H9 (cell line): Measurements from ENCODE around the gene NT5DC3. TPM values are rescaled to one million over a fixed set of nuclear protein-coding genes. Genes with fewer than 3 reads are reported as not detected.

ENCODE experiments used
- DNase-seq: peaks from one replicate; pipeline ENCODE4 v3.0.0-alpha.2; 2017
- H2AFZ ChIP-seq: one replicate; pipeline ENCODE4 v1.6.1; 2013; ENCODE audit warnings: mild to moderate bottlenecking, low read length, control low read depth, moderate library complexity
- H2AK5ac ChIP-seq: 2 replicates; pipeline ENCODE4 v1.6.1; 2013; ENCODE audit warnings: low read length, control low read depth, mixed read lengths; ENCODE audit not compliant: insufficient read length
- H2BK120ac ChIP-seq: one replicate; pipeline ENCODE4 v1.6.1; 2013; ENCODE audit warnings: low read depth, mild to moderate bottlenecking, low read length, control low read depth, inconsistent platforms; ENCODE audit not compliant: poor library complexity, severe bottlenecking
- H2BK12ac ChIP-seq: 2 replicates; pipeline ENCODE4 v1.6.1; 2013; ENCODE audit warnings: low read length, control low read depth, mixed read lengths, low read depth; ENCODE audit not compliant: insufficient read length
- H2BK15ac ChIP-seq: 2 replicates; pipeline ENCODE4 v1.6.1; 2013; ENCODE audit warnings: low read depth, low read length, control low read depth
- H2BK20ac ChIP-seq: one replicate; pipeline ENCODE4 v1.6.1; 2013; ENCODE audit warnings: low read depth, mild to moderate bottlenecking, low read length, control low read depth, inconsistent platforms; ENCODE audit not compliant: poor library complexity, severe bottlenecking
- H2BK5ac ChIP-seq: 2 replicates; pipeline ENCODE4 v1.6.1; 2013; ENCODE audit warnings: low read length, control low read depth, mixed read lengths; ENCODE audit not compliant: insufficient read length
- H3K14ac ChIP-seq: 2 replicates; pipeline ENCODE4 v1.6.1; 2013; ENCODE audit warnings: low read length, control low read depth; ENCODE audit not compliant: insufficient read depth
- H3K18ac ChIP-seq: 2 replicates; pipeline ENCODE4 v1.6.1; 2013; ENCODE audit warnings: low read depth, mild to moderate bottlenecking, mixed read lengths, low read length, control low read depth; ENCODE audit not compliant: insufficient read length
- H3K23ac ChIP-seq: 2 replicates; pipeline ENCODE4 v1.6.1; 2013; ENCODE audit warnings: low read length, control low read depth, mixed read lengths, low read depth; ENCODE audit not compliant: insufficient read length
- H3K23me2 ChIP-seq: 2 replicates; pipeline ENCODE4 v1.6.1; 2013; ENCODE audit warnings: low read depth, mild to moderate bottlenecking, mixed read lengths, low read length, control low read depth; ENCODE audit not compliant: insufficient read length, poor library complexity, severe bottlenecking
- H3K27ac ChIP-seq: 2 replicates; pipeline ENCODE4 v1.5.1; 2013; ENCODE audit warnings: low read length, control low read depth, mixed read lengths, low read depth; ENCODE audit not compliant: insufficient read length
- H3K27me3 ChIP-seq: 2 replicates; pipeline ENCODE4 v1.6.1; 2013; ENCODE audit warnings: low read length, control low read depth, inconsistent platforms; ENCODE audit not compliant: insufficient read depth
- H3K4ac ChIP-seq: 2 replicates; pipeline ENCODE4 v1.6.1; 2013; ENCODE audit warnings: low read depth, mild to moderate bottlenecking, control low read depth, inconsistent platforms, low read length, moderate library complexity
- H3K4me1 ChIP-seq: 2 replicates; pipeline ENCODE4 v1.6.1; 2013; ENCODE audit warnings: low read length, control low read depth, inconsistent platforms; ENCODE audit not compliant: insufficient read depth
- H3K4me2 ChIP-seq: 2 replicates; pipeline ENCODE4 v1.6.1; 2013; ENCODE audit warnings: low read length, control low read depth, mixed read lengths; ENCODE audit not compliant: insufficient read length, insufficient read depth
- H3K56ac ChIP-seq: 2 replicates; pipeline ENCODE4 v1.6.1; 2013; ENCODE audit warnings: low read depth, mild to moderate bottlenecking, mixed read lengths, low read length, control low read depth; ENCODE audit not compliant: insufficient read length
- H3K79me1 ChIP-seq: 2 replicates; pipeline ENCODE4 v1.6.1; 2013; ENCODE audit warnings: low read depth, mild to moderate bottlenecking, moderate library complexity, low read length, control low read depth, inconsistent platforms; ENCODE audit not compliant: insufficient read depth, poor library complexity, severe bottlenecking
- H3K79me2 ChIP-seq: 2 replicates; pipeline ENCODE4 v1.6.1; 2013; ENCODE audit warnings: low read length, control low read depth, inconsistent platforms; ENCODE audit not compliant: insufficient read depth
- H3K9ac ChIP-seq: 2 replicates; pipeline ENCODE4 v1.6.1; 2013; ENCODE audit warnings: low read length, control low read depth, mixed read lengths; ENCODE audit not compliant: insufficient read length; ENCODE audit errors: extremely low read depth
- H3K9me3 ChIP-seq: one replicate; pipeline ENCODE4 v1.6.1; 2013; ENCODE audit warnings: low read depth, low read length, inconsistent platforms; ENCODE audit not compliant: control insufficient read depth
- H3T11ph ChIP-seq: one replicate; pipeline ENCODE4 v1.6.1; 2013; ENCODE audit warnings: mild to moderate bottlenecking, low read length, control low read depth, inconsistent platforms
- H4K20me1 ChIP-seq: one replicate; pipeline ENCODE4 v1.6.1; 2013; ENCODE audit not compliant: control insufficient read depth, insufficient read length, insufficient read depth
- H4K5ac ChIP-seq: 2 replicates; pipeline ENCODE4 v1.6.1; 2013; ENCODE audit warnings: low read depth, mild to moderate bottlenecking, mixed read lengths, low read length, control low read depth; ENCODE audit not compliant: insufficient read length
- H4K8ac ChIP-seq: replicated peaks from 2 replicates; pipeline ENCODE4 v1.6.1; 2013; ENCODE audit warnings: low read length, control low read depth, mixed read lengths, low read depth; ENCODE audit not compliant: insufficient read length
- H4K91ac ChIP-seq: 2 replicates; pipeline ENCODE4 v1.6.1; 2013; ENCODE audit warnings: low read depth, mild to moderate bottlenecking, moderate library complexity, mixed read lengths, low read length, control low read depth; ENCODE audit not compliant: insufficient read length
- H3K27ac Mint-ChIP-seq, 3 experiments: 2 replicates in 2 of 3; 3 replicates in 1 of 3; pipeline ENCODE4 v1.8.0; 2020 to 2021; ENCODE audit warnings: mixed read lengths in 3 of 3, mild to moderate bottlenecking in 1 of 3, moderate library complexity in 1 of 3
- H3K27me3 Mint-ChIP-seq: 2 replicates; pipeline ENCODE4 v1.8.0; 2021; ENCODE audit warnings: low read depth, mild to moderate bottlenecking, moderate library complexity, mixed read lengths
- H3K36me3 Mint-ChIP-seq, 3 experiments: 2 replicates in 2 of 3; 3 replicates in 1 of 3; pipeline ENCODE4 v1.8.0; 2020 to 2021; ENCODE audit warnings: low read depth in 3 of 3, mixed read lengths in 3 of 3; ENCODE audit not compliant: insufficient read depth in 1 of 3
- H3K4me1 Mint-ChIP-seq, 2 experiments: 2 replicates each; pipeline ENCODE4 v1.8.0; 2020; ENCODE audit warnings: mixed read lengths in 2 of 2
- H3K4me3 Mint-ChIP-seq, 2 experiments: 2 replicates in 1 of 2; 3 replicates in 1 of 2; pipeline ENCODE4 v1.8.0; 2020 to 2021; ENCODE audit warnings: mild to moderate bottlenecking in 2 of 2, mixed read lengths in 2 of 2, moderate library complexity in 1 of 2
- H3K9me3 Mint-ChIP-seq, 2 experiments: 2 replicates in 1 of 2; 3 replicates in 1 of 2; pipeline ENCODE4 v1.8.0; 2020; ENCODE audit warnings: mild to moderate bottlenecking in 2 of 2, mixed read lengths in 2 of 2, moderate library complexity in 1 of 2
- WGBS: extraction: QIAGEN DNeasy Blood & Tissue Kit; methylation state at CpG from one replicate; pipeline ENCODE4 v1.1.7; 2013; ENCODE audit warnings: missing lambda C conversion rate, low lambda C conversion rate, mixed read lengths; ENCODE audit not compliant: insufficient read length; ENCODE audit errors: extremely low coverage; 5-methylcytosine and 5-hydroxymethylcytosine counted together
- total RNA-seq: library from RNA; stranded (reverse); gene quantifications from 2 replicates; pipeline ENCODE4 v1.2.1, GENCODE V29; 2021
- TF ChIP-seq, protein P1 (sequence below): fragments of 200-600 bp; sonication (generic); conservative IDR thresholded peaks from 3 replicates; pipeline ENCODE4 v1.8.0; 2021; ENCODE audit warnings: antibody characterized with exemption, mild to moderate bottlenecking

Gene NT5DC3
- total RNA-seq, 1 experiment from 2014 or later, result 13.6 TPM

DNA sequence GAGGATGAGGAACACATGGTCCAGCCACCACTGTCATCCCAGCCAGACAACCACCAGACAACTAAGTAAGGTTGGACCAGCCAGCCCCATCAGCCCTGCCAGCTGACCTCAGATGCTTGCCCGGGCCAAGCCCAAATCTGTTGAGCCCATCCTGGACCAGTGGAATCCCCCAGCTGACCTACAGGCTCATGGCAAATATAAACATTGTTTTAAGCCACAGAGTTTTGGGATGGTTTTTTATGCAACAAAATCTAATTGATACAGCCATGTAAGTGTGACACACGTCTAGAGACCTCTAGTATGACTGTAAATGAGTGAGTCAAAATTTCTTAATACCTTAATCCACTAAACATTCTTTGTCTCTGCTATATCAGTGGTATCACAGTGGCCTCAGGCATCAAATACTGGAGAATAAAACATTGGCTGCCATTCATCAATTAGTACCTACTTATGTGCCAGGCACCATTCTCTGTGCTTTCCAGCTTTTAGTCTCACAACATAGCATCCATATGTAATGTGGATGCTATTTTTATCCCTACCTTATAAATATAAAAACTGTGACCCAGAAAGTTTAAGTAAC is 24.2 kb upstream of the NT5DC3 start:
- H2BK12ac ChIP-seq, result no peak overlapping the region
- no peak for DNase-seq
- Mint-ChIP-seq H3K4me3 (no peak overlapping the region), H3K27me3 (no peaks in the 10 kb centered on the region; the same call in 1 of the 2 replicates), H3K36me3 (no peaks in the 10 kb centered on the region), H3K27ac (no peak overlapping the region), H3K9me3 (no peaks in the 10 kb centered on the region), H3K4me1 (no peaks in the 10 kb centered on the region)
- H4K8ac ChIP-seq, result no peak overlapping the region
- H3K79me1 ChIP-seq, result no peaks in the 10 kb centered on the region
- no peak overlapping the region for H3K56ac ChIP-seq
- no peak overlapping the region for H3K4ac ChIP-seq
- no peak overlapping the region for H2AK5ac ChIP-seq
- H2BK5ac ChIP-seq, result no peak overlapping the region
- no peak overlapping the region for H3K9ac ChIP-seq
- H3K27me3 ChIP-seq, result no peaks in the 10 kb centered on the region
- H3K79me2 ChIP-seq, result no peaks in the 10 kb centered on the region
- no peak overlapping the region for H3K23ac ChIP-seq
- H2BK15ac ChIP-seq, result no peak overlapping the region
- H4K91ac ChIP-seq, result no peak overlapping the region
- H3K23me2 ChIP-seq, result no peaks in the 10 kb centered on the region
- WGBS, result no CpG with 5 or more reads among the region's 2 CpGs
- H3K9me3 ChIP-seq, result no peaks in the 10 kb centered on the region
- no peak overlapping the region for H3K27ac ChIP-seq
- no peak overlapping the region for H4K5ac ChIP-seq
- H3T11ph ChIP-seq, result no peak overlapping the region
- no peak overlapping the region for H3K18ac ChIP-seq
- H2AFZ ChIP-seq, result no peak overlapping the region
- H3K4me2 ChIP-seq, result no peak overlapping the region
- no peaks in the 10 kb centered on the region for H4K20me1 ChIP-seq
- TF ChIP-seq, protein P1, sequence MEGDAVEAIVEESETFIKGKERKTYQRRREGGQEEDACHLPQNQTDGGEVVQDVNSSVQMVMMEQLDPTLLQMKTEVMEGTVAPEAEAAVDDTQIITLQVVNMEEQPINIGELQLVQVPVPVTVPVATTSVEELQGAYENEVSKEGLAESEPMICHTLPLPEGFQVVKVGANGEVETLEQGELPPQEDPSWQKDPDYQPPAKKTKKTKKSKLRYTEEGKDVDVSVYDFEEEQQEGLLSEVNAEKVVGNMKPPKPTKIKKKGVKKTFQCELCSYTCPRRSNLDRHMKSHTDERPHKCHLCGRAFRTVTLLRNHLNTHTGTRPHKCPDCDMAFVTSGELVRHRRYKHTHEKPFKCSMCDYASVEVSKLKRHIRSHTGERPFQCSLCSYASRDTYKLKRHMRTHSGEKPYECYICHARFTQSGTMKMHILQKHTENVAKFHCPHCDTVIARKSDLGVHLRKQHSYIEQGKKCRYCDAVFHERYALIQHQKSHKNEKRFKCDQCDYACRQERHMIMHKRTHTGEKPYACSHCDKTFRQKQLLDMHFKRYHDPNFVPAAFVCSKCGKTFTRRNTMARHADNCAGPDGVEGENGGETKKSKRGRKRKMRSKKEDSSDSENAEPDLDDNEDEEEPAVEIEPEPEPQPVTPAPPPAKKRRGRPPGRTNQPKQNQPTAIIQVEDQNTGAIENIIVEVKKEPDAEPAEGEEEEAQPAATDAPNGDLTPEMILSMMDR, result no peak
- H2BK120ac ChIP-seq, result no peak overlapping the region
- H2BK20ac ChIP-seq, result no peak overlapping the region
- no peaks in the 10 kb centered on the region for H3K4me1 ChIP-seq
- H3K14ac ChIP-seq, result no peak overlapping the region
